Measurements from ENCODE around the gene APEH.

DNA sequence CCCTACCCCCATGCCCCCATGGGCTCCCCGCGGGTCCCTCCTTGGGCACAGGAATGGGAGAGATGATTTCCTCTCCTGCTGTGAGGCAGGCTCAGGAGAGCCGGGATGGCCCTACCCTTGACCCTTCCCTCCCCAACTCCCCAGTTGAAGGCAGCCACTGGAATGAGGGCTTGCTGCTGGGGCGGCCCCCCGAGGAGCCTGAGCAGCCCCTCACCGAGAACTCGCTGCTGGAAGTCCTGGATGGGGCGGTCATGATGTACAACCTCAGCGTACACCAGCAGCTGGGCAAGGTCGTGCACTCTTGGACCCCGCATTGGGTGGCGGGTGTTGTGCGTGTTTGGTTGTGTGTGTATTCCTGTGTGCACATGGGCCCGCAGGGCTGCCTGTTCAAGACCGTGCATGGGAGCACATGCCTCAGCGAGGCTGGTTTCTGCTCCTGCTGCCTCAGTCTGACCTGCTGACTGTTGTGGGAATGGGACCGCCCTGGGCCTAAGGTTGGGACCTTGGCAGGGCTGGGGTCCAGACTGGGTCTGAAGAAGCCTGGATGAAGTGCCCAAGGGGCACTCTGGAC, 31.3 kb downstream of the APEH start:
- no peak for TF ChIP-seq POLR2A (IDR thresholded peaks at IDR 0.05)
- TF ChIP-seq, protein P1, sequence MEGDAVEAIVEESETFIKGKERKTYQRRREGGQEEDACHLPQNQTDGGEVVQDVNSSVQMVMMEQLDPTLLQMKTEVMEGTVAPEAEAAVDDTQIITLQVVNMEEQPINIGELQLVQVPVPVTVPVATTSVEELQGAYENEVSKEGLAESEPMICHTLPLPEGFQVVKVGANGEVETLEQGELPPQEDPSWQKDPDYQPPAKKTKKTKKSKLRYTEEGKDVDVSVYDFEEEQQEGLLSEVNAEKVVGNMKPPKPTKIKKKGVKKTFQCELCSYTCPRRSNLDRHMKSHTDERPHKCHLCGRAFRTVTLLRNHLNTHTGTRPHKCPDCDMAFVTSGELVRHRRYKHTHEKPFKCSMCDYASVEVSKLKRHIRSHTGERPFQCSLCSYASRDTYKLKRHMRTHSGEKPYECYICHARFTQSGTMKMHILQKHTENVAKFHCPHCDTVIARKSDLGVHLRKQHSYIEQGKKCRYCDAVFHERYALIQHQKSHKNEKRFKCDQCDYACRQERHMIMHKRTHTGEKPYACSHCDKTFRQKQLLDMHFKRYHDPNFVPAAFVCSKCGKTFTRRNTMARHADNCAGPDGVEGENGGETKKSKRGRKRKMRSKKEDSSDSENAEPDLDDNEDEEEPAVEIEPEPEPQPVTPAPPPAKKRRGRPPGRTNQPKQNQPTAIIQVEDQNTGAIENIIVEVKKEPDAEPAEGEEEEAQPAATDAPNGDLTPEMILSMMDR (IDR thresholded peaks at IDR 0.05) = no peak
